ENCODE results near the gene ATP13A2. TPM values are rescaled to one million over a fixed set of nuclear protein-coding genes. Genes with fewer than 3 reads are reported as not detected.
"Not testable (repeated sequence)": the region's sequence is repeated elsewhere in the genome, so short reads cannot be mapped to it uniquely, and the experiment has no call there.

ATP13A2 gene
- polyA plus RNA-seq, 1 donor (not counting 4 experiments of a cell fraction or from before 2014, with no cell fraction given): 19.7 TPM

GRCh38 chr1:16938351-16939321 is 73.1 kb downstream of the ATP13A2 start:
- H2AFZ ChIP-seq (ENCODE audit: control insufficient read depth, low read length): no peak overlapping the region
- H3K27me3 ChIP-seq (ENCODE audit: control insufficient read depth, extremely low read depth, insufficient read depth, low read length): no peaks in the 10 kb centered on the region
- H3K9ac ChIP-seq (ENCODE audit: control insufficient read depth, extremely low read depth, insufficient read depth, low read length): no peak overlapping the region
- H3K36me3 ChIP-seq (ENCODE audit: control insufficient read depth in 2 of 2, extremely low read depth in 1 of 2, insufficient read depth in 2 of 2, low read length in 2 of 2): peaks cover 3 to 18% of the 10 kb centered on the region in 2 experiments
- H3K4me3 ChIP-seq (ENCODE audit: control insufficient read depth in 2 of 3, extremely low read depth in 1 of 3, insufficient read depth in 2 of 3, low read depth in 1 of 3, low read length in 3 of 3): no peak overlapping the region
- H3K9me1 ChIP-seq (ENCODE audit: control insufficient read depth, extremely low read depth, insufficient read depth, low read length): no peaks in the 10 kb centered on the region
- no peak overlapping the region for H3K27ac ChIP-seq (ENCODE audit: control insufficient read depth, insufficient read depth, low read length)
- FAIRE-seq (no peak), DNase-seq (ENCODE audit: low read depth, low spot score) (no peak)
- H3K79me2 ChIP-seq (ENCODE audit: control insufficient read depth, insufficient read depth, low read length): no peaks in the 10 kb centered on the region
- no peak overlapping the region for H3K4me2 ChIP-seq (ENCODE audit: control insufficient read depth, extremely low read depth, insufficient read depth, low read depth, low read length)
- no peaks in the 10 kb centered on the region for H3K4me1 ChIP-seq (ENCODE audit: control insufficient read depth, extremely low read depth, insufficient read depth, low read length)
- dilution Hi-C loops (cut with MboI; ENCODE audit: extremely low pct_ligation_motif_present, low sequenced_read_pairs): no loop called here
- H4K20me1 ChIP-seq (ENCODE audit: control insufficient read depth, extremely low read depth, insufficient read depth, low read length): peaks cover 2% of the 10 kb centered on the region
- H3K9me3 ChIP-seq (ENCODE audit: control insufficient read depth, low read depth, low read length): no peaks in the 10 kb centered on the region
- TF ChIP-seq EZH2 (IDR thresholded peaks at IDR 0.05; ENCODE audit: low read length) (no peak), CTCF (optimal IDR thresholded peaks at IDR 0.05 in 1 of 3, IDR thresholded peaks at IDR 0.05 in 1 of 3, conservative IDR thresholded peaks at IDR 0.05 in 1 of 3; ENCODE audit: extremely low read depth in 1 of 3, insufficient read depth in 2 of 3, low read length in 3 of 3) (no peak)

GRCh38 chr1:16936580-16936979 is 75.1 kb downstream of the ATP13A2 start:
- H3K36me3 ChIP-seq (ENCODE audit: control insufficient read depth in 2 of 2, extremely low read depth in 1 of 2, insufficient read depth in 2 of 2, low read length in 2 of 2): peaks cover 7 to 11% of the 10 kb centered on the region in 2 experiments
- dilution Hi-C loops (cut with MboI; ENCODE audit: extremely low pct_ligation_motif_present, low sequenced_read_pairs); H4K20me1 ChIP-seq (ENCODE audit: control insufficient read depth, extremely low read depth, insufficient read depth, low read length); H3K27ac ChIP-seq (ENCODE audit: control insufficient read depth, insufficient read depth, low read length); H2AFZ ChIP-seq (ENCODE audit: control insufficient read depth, low read length); H3K9me1 ChIP-seq (ENCODE audit: control insufficient read depth, extremely low read depth, insufficient read depth, low read length); H3K4me3 ChIP-seq (ENCODE audit: control insufficient read depth in 2 of 3, extremely low read depth in 1 of 3, insufficient read depth in 2 of 3, low read depth in 1 of 3, low read length in 3 of 3); FAIRE-seq; H3K27me3 ChIP-seq (ENCODE audit: control insufficient read depth, extremely low read depth, insufficient read depth, low read length); H3K9me3 ChIP-seq (ENCODE audit: control insufficient read depth, low read depth, low read length); DNase-seq (ENCODE audit: low read depth, low spot score); H3K9ac ChIP-seq (ENCODE audit: control insufficient read depth, extremely low read depth, insufficient read depth, low read length); H3K4me1 ChIP-seq (ENCODE audit: control insufficient read depth, extremely low read depth, insufficient read depth, low read length); H3K79me2 ChIP-seq (ENCODE audit: control insufficient read depth, insufficient read depth, low read length); H3K4me2 ChIP-seq (ENCODE audit: control insufficient read depth, extremely low read depth, insufficient read depth, low read depth, low read length): not testable (repeated sequence)

Other genes with a start within 250 kb of the ATP13A2 start
- 66.0 to 67.0 TPM in 2 of 3 replicates, not detected in the other for gene RNU1-2, start 115.9 kb downstream of the ATP13A2 start, polyA plus RNA-seq
- 5.4 to 11.0 TPM (median 8.2 TPM) in 3 replicates for gene CROCC, start 90.0 kb downstream of the ATP13A2 start, polyA plus RNA-seq
- 34.6 to 75.1 TPM (median 69.6 TPM) in 3 replicates for gene MFAP2, start 31.3 kb downstream of the ATP13A2 start, polyA plus RNA-seq
- gene SDHB, start 42.1 kb upstream of the ATP13A2 start, polyA plus RNA-seq: 149 to 228 TPM (median 162 TPM) in 3 replicates
- 0.09 to 0.23 TPM (median 0.13 TPM) in 3 replicates for gene PADI2, start 107.5 kb upstream of the ATP13A2 start, polyA plus RNA-seq
- 0.96 to 2.1 TPM (median 1.0 TPM) in 3 replicates for gene PADI1, start 193.2 kb upstream of the ATP13A2 start, polyA plus RNA-seq
- 4.2 to 6.1 TPM (median 5.2 TPM) in 3 replicates for gene PADI3, start 237.2 kb upstream of the ATP13A2 start, polyA plus RNA-seq

All from keratinocyte (primary cell).